Measurements from ENCODE around the gene UGT2B17.

DNA sequence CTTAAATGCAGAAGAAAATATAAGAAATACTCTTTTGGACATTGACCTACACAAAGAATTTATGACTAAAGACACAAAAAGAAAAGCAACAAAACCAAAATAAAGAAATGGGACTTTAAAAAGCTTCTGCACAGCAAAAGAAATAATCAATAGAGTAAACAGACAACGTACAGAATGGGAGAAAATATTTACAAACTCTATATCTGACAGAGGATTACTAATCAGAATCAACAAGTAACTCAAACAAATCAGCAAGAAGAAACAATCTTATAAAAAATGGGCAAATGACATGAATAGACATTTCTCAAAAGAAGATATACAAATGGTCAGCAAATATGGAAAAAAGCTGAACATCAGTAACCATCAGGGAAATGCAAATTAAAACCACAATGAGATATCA lies 37.6 kb upstream of the UGT2B17 start:
- TF ChIP-seq EZH2 (IDR thresholded peaks at IDR 0.05; ENCODE audit: insufficient read depth, poor library complexity, severe bottlenecking), result no peak
- TF ChIP-seq EZH2phosphoT487 (IDR thresholded peaks at IDR 0.05; ENCODE audit: insufficient read depth, low read depth), result no peak
